Activated T-cell treated with anti-CD3 and anti-CD28 coated beads, Interleukin-2, amount 50 U/mL, for 4 hours (primary cell): Measurements from ENCODE around the gene PDZD2. TPM values are rescaled to one million over a fixed set of nuclear protein-coding genes. Genes with fewer than 3 reads are reported as not detected.

Source experiments
- ATAC-seq, 2 donors: fragments of 200-7000 bp; cut with Tn5 transposase; one replicate each; pipeline ENCODE4 v1.10.0; 2021
- DNase-seq: peaks from one replicate; pipeline ENCODE4 v3.0.0-alpha.2; 2020
- H3K27me3 Mint-ChIP-seq: one replicate; pipeline ENCODE4 v1.8.0; 2021; ENCODE audit warnings: low read depth, mixed read lengths
- H3K36me3 Mint-ChIP-seq: one replicate; pipeline ENCODE4 v1.8.0; 2022; ENCODE audit warnings: mixed read lengths; ENCODE audit not compliant: insufficient read depth
- H3K4me1 Mint-ChIP-seq: one replicate; pipeline ENCODE4 v1.8.0; 2021; ENCODE audit warnings: low read depth, mixed read lengths
- H3K4me3 Mint-ChIP-seq: one replicate; pipeline ENCODE4 v1.8.0; 2021; ENCODE audit warnings: mild to moderate bottlenecking, moderate library complexity, mixed read lengths
- H3K9me3 Mint-ChIP-seq: one replicate; pipeline ENCODE4 v1.8.0; 2021; ENCODE audit warnings: mixed read lengths
- total RNA-seq, 3 donors: library from RNA; stranded (reverse); gene quantifications; one replicate each; pipeline ENCODE4 v1.2.1, GENCODE V29; 2021

Gene PDZD2
- total RNA-seq, 3 donors from 2014 or later, result 0.03 to 0.24 (median 0.05) TPM

DNA sequence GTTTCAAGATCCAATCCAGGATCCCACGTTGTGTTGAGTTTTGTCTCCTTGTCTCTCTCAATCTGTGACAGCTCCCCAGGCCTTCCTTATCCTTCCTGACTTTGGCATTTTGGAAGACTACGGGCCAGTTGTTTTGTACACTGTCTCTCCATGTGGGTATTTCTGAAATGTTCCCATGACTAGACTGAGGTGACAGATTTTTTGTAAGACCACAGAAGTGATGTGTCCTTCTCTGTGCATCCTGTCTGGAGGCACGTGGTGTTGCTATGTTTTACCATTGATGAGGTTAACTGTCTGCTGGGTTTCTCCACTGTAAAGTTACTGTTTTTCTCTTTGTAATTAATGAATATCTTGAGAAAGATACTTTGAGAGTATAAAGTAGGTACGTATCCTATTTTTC lies 15.7 kb upstream of the PDZD2 start:
- no peak overlapping the region for H3K4me3 Mint-ChIP-seq
- DNase-seq, result no peak
- H3K27me3 Mint-ChIP-seq, result peaks cover 28% of the 10 kb centered on the region
- no peaks in the 10 kb centered on the region for H3K36me3 Mint-ChIP-seq
- peaks cover under 1% of the 10 kb centered on the region for H3K4me1 Mint-ChIP-seq
- no peak for ATAC-seq
- no peaks in the 10 kb centered on the region for H3K9me3 Mint-ChIP-seq

DNA sequence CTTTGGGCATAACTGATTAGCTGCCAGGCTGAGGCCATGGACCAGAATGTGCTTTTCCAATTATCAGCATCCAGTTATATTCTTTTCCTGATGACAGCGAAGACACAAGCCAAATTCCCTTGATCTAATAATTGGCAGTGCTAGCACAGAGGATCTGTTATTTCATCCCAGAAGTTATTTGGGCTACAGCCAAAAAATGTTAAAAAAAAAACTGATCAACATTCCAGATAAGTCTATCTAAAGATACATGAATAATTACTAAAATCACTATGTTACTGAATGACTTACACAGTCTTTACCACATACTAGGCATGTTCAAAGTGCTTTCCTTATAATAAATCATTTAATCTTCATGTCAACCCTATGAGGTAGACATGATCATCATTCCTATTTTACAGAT lies 13.5 kb upstream of the PDZD2 start:
- Mint-ChIP-seq H3K27me3 (peaks cover 13% of the 10 kb centered on the region), H3K36me3 (no peaks in the 10 kb centered on the region), H3K4me1 (no peaks in the 10 kb centered on the region), H3K4me3 (no peak overlapping the region), H3K9me3 (no peaks in the 10 kb centered on the region)
- no peak for DNase-seq
- no peak for ATAC-seq

DNA sequence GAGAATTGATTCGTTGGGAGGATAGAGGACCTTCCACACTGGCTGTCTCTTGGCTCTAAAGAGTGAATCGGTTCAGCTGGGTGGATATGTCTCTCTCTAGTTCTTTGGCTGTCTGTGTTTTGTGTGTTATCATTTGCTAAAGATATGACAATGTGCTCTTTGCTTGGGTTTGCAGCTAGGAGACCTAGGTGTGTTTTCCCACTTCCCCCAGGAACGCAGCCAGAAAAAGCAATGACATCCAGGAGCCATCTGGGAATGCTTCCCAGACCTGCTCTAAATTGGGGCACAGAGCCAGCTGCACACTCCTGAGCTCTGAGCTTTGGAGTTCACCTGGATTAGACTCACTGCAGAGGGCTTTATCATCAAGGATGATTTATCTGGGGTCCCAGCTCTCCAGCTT lies 12.8 kb upstream of the PDZD2 start:
- Mint-ChIP-seq H3K4me3 (no peak overlapping the region), H3K36me3 (no peaks in the 10 kb centered on the region), H3K4me1 (no peaks in the 10 kb centered on the region), H3K9me3 (no peaks in the 10 kb centered on the region), H3K27me3 (peaks cover 17% of the 10 kb centered on the region)
- DNase-seq (no peak), ATAC-seq (no peak)

DNA sequence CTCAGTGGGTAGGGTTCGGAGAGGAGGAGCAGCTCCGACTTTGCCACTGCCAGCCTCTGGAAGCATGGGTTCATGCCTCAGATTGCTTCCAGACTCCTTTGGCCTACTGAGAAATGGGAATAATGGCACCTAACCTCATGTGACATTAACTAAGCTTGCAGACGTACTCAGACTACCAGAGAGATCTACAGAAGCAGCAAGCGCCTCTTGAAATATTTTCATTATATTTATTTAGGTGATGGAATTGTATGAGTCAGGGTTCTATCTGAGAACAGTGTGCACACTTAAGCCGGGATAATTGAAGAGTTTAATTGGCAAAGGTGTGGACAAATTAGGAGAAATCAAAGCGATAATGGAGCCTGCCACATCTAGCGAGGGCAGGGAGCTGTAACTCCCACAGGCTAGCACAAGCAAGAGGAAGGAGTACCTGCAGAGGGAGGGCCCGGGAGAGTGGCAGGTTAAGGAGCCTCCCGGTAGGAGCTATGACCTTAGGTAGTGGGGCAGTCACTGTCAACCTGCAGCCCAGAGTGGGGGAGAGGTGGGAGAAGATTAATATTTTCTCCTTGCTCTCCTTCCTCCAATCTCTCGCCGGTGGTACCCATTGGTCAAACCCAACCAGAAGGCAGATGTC lies 12.2 kb upstream of the PDZD2 start:
- Mint-ChIP-seq H3K27me3 (peaks cover 17% of the 10 kb centered on the region), H3K4me3 (no peak overlapping the region)

DNA sequence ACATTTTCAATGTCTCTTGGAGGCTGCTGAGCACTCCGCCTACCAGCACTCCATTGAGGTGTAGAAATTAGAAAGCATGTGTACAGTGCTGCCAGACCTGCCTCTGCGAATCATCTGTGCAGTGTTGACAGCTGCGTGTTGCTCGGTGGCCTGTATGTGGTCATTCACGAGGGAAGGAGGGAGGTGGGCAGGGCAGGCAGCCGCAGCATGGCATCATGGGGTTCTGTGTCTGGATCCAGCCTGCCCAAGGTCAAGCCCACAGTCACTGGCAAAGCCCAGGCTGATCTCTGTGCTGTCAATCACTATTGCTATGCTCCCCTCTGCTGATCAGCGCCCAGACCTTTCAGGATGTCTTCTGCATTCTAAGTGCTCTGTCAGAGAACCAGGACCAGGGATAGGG lies 8.0 kb upstream of the PDZD2 start:
- ATAC-seq (no peak), DNase-seq (no peak)
- no peak overlapping the region for H3K4me3 Mint-ChIP-seq
- H3K9me3 Mint-ChIP-seq, result no peaks in the 10 kb centered on the region
- H3K4me1 Mint-ChIP-seq, result no peaks in the 10 kb centered on the region
- H3K27me3 Mint-ChIP-seq, result peaks cover 20% of the 10 kb centered on the region
- H3K36me3 Mint-ChIP-seq, result no peaks in the 10 kb centered on the region

More for the DNA sequence above, 12.2 kb upstream of the PDZD2 start:
- no peaks in the 10 kb centered on the region for H3K36me3 Mint-ChIP-seq
- H3K4me1 Mint-ChIP-seq, result no peaks in the 10 kb centered on the region
- DNase-seq (no peak), ATAC-seq (no peak)
- H3K9me3 Mint-ChIP-seq, result no peaks in the 10 kb centered on the region

DNA sequence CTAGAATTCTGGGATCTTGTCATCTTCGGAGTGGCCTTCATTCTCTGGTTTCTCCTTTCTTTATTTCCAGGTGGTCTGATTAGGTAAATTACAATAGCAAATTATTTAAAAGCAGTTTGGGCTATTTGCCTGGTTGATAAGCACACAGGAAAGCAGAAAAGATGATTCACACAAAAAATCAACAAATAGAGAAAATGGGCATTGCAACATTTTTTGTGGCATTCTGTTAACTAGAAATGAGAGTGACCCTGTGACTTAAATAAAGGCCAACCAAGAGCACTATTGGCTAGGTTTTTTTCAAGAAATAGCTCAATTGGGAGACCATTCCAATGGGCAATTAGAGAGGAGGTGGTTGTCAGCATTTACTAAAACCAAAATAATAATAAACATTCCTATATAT lies 6.5 kb upstream of the PDZD2 start:
- Mint-ChIP-seq H3K9me3 (no peaks in the 10 kb centered on the region), H3K4me3 (no peak overlapping the region), H3K36me3 (no peaks in the 10 kb centered on the region), H3K27me3 (peaks cover 23% of the 10 kb centered on the region), H3K4me1 (peaks cover 1% of the 10 kb centered on the region)
- no peak for ATAC-seq
- no peak for DNase-seq

DNA sequence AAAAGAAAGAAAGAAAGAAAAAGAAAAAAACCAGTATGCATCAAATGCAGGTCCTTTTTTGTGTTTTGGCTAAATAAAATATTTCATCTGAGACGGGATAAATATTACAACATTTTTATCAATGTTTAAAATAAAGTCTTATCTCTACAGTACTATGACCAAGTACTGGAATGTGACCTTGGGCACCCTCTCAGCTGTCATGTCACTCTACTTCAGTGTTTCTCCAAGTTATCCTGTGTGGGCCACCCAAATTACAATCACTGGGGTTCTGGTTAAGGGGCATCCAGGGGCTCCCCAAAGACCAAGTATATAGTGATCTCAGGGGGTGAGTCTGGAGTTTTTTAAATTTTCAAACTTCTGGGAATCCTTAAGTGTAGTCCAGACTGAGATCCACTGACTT lies 3.5 kb upstream of the PDZD2 start:
- no peak for DNase-seq
- ATAC-seq, result no peak
- Mint-ChIP-seq H3K4me1 (peaks cover 11% of the 10 kb centered on the region), H3K36me3 (no peaks in the 10 kb centered on the region), H3K4me3 (no peak overlapping the region), H3K27me3 (peaks cover 30% of the 10 kb centered on the region), H3K9me3 (no peaks in the 10 kb centered on the region)

DNA sequence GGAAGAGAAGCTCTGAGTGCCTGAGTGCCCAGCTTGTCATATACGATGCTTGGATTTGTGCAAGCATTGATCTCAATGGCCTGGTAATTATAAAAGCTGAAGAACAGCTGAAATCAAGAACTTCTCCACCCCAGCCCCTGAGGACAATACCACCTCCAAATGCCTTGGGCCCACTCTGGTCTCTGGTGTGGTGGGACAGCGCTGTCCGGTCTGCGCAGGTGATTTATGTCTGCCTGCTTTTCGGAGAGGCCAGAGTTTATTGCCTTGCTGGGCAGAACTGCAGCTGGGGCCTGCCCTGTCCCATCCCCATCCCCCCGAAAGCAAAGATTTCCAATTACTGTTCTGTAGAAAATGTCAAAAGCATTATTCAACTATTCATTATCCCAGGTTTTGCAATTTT lies 1.1 kb upstream of the PDZD2 start:
- Mint-ChIP-seq H3K4me3 (peak overlapping the region; percentile 84), H3K9me3 (no peaks in the 10 kb centered on the region), H3K27me3 (peaks cover 28% of the 10 kb centered on the region), H3K36me3 (no peaks in the 10 kb centered on the region), H3K4me1 (peaks cover 11% of the 10 kb centered on the region)
- ATAC-seq (no peak), DNase-seq (no peak)

DNA sequence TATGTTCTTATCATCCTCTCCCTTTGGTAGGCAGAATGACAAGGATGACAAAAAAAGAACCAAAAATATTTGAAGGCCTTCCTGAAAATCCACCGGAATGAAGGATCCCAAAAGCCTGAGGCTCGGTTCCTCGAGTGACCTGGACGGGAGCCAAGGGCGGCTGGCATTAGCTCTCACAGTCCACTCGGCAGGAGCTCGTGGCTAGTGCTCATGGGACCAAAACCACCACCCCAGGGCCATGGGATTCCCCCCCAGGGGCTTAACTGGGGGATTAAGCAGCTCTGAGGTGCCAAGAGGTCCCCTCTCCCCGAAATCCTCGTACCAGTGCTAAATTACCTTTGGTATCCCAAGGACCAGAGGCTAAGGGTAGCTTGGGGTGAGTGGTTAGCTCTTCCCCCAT lies 586 bp upstream of the PDZD2 start:
- no peaks in the 10 kb centered on the region for H3K9me3 Mint-ChIP-seq
- H3K36me3 Mint-ChIP-seq, result no peaks in the 10 kb centered on the region
- peaks cover 25% of the 10 kb centered on the region for H3K27me3 Mint-ChIP-seq
- ATAC-seq, result peak in 1 of 2 donors; percentile 5
- no peak for DNase-seq
- peaks cover 11% of the 10 kb centered on the region for H3K4me1 Mint-ChIP-seq
- H3K4me3 Mint-ChIP-seq, result peak overlapping the region; percentile 84

DNA sequence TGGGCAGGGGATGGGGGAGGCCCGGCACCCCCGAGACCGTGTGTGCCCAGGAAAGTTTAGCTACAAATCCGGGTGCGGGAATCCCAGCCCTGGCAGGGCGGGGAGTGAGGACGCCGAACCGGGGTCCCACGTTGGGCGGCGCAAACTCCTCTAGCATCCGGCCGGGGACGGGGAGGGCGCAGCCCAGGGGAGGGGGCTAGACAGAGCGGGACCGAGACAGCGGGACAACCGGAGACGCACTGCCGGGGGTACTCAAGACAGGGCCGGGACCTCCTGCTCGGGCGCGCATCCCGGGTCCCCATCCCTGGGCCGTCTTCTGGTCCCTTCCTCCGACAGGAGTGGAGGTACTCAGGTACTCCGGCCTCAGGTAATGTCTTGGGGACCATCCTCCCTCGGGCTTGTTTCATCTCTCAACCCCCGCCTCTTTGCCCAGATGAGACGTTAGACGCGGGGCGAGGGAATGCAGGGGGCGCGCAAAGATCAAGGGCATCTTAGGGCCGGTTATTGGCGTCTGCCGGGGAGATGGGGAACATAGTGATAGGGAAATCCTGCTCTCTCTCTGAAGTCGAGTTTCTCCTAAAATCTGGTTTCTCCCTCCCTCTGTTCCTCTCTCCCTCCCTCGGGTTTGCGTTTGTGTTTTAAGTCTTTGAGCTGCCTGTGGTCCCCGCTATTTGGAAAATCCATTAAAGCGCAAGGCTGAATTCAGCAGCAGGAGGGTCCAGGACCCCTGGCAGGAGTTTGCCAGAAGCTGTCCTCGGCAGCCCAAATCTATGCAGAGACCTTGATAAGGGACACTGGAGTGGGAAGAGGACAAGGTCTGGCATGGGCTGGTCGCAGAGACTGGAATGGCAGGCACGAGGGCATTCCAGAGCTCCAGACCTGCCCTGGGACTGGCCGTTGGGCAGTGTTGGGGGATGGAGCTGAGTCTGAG lies 815 bp downstream of the PDZD2 start:
- ATAC-seq (peak; percentile 5 to 11), DNase-seq (peak; percentile 6)
- Mint-ChIP-seq H3K36me3 (no peaks in the 10 kb centered on the region), H3K9me3 (no peaks in the 10 kb centered on the region), H3K27me3 (peaks cover 24% of the 10 kb centered on the region), H3K4me1 (peaks cover 11% of the 10 kb centered on the region), H3K4me3 (peak overlapping the region; percentile 68)

DNA sequence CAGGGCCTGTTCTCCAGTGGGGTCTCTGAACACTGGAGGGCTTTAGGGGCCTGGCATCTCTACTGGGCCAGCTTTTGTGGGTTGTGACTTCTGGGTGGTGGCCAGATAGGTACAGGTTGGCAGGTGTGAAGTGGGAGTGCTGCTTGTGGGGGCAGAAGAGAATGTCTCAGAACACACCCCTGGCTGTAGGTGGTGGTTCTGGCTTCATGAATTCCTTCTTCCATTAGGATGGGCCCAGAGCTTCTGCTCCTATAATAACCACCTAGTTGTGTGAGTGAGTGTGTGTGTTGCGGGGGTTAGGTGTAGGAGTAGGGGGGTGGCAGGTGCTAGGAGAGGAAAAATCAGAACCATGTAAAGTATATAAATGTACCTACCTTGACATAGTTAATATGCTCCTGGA lies 1.6 kb downstream of the PDZD2 start:
- H3K4me1 Mint-ChIP-seq, result peaks cover 11% of the 10 kb centered on the region
- H3K4me3 Mint-ChIP-seq, result no peak overlapping the region
- ATAC-seq, result no peak

DNA sequence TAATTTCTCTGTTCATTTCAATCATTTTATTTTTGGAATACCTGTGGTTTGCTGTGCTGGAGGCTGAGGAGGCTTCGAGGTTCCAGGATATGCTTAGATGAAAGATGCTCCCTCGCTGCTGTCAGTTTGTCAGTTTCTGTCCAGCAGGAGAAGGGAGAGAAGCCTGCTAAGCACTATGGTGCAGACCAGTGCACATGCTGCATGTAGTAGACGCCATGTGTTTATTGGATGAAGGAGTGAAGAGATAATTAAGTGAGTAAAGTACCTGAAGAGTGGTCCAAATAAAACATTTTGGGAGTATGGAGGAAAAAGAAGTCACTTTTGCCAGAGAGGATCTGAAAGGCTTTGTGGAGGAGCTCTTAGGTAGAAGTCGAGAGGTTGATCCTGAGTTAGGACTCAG lies 2.1 kb downstream of the PDZD2 start:
- Mint-ChIP-seq H3K4me1 (peaks cover 11% of the 10 kb centered on the region), H3K4me3 (no peak overlapping the region), H3K27me3 (peaks cover 21% of the 10 kb centered on the region), H3K36me3 (no peaks in the 10 kb centered on the region), H3K9me3 (no peaks in the 10 kb centered on the region)
- no peak for ATAC-seq
- DNase-seq, result no peak

More for the DNA sequence above, 1.6 kb downstream of the PDZD2 start:
- DNase-seq, result no peak
- peaks cover 24% of the 10 kb centered on the region for H3K27me3 Mint-ChIP-seq
- no peaks in the 10 kb centered on the region for H3K36me3 Mint-ChIP-seq
- H3K9me3 Mint-ChIP-seq, result no peaks in the 10 kb centered on the region

DNA sequence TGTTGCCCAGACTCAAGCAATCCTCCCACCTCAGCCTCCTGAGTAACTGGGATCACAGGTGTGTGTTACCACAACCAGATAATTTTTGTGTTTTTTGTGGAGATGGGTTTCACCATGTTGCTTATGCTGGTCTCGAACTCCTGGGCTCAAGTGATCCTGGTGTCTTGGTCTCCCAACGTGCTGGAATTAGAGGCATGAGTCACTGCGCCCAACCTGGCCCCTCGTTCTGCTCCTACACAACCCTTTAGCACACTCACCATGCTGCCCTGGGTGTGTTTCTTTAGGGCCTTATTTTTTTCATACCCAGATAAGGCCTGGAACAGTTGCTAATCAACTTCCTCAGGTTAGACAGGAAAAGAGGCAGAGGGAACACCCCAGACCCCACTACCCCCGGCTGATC lies 2.6 kb downstream of the PDZD2 start:
- no peaks in the 10 kb centered on the region for H3K36me3 Mint-ChIP-seq
- H3K4me3 Mint-ChIP-seq, result no peak overlapping the region
- ATAC-seq (no peak), DNase-seq (no peak)
- H3K9me3 Mint-ChIP-seq, result no peaks in the 10 kb centered on the region
- H3K4me1 Mint-ChIP-seq, result peaks cover 11% of the 10 kb centered on the region
- peaks cover 17% of the 10 kb centered on the region for H3K27me3 Mint-ChIP-seq

DNA sequence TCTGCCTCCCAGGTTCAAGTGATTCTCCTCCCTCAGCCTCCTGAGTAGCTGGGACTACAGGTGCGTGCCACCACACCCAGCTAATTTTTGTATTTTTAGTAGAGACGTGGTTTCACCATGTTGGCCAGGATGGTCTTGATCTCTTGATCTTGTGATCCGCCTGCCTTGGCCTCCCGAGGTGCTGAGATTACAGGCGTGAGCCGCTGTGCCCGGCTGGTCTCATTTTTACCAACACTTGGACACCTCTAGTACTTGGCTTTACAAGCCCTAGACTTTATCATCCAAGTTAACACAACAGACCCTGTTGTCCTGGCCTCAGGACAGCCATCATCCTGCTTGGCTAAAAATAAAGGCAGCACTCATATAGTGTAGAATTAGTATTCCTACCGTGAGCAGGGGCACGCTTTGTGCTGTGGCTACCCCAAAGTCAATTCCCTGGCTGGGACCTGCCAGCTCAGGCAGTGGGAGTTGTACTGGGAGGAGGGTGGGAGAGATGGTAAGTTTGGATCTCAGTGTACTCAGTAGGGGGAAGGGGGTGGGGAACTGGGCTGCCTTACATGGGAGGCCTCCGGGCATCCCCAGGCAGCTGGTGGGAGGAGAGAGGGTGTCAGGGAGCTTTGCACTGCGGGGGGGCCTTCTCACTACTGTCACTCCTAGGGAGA lies 6.6 kb downstream of the PDZD2 start:
- Mint-ChIP-seq H3K27me3 (peaks cover 1% of the 10 kb centered on the region), H3K4me1 (no peaks in the 10 kb centered on the region), H3K9me3 (no peaks in the 10 kb centered on the region), H3K36me3 (no peaks in the 10 kb centered on the region), H3K4me3 (no peak overlapping the region)
- DNase-seq (no peak), ATAC-seq (no peak)
